Inflammatory macrophage (primary cell): Measurements from ENCODE around the gene NECTIN2.
"Not testable (repeated sequence)": the region's sequence is repeated elsewhere in the genome, so short reads cannot be mapped to it uniquely, and the experiment has no call there.

Experiments
- DNase-seq, 2 donors: peaks; one replicate each; pipeline ENCODE4 v3.0.0-alpha.2; 2020 to 2022

NECTIN2 gene

GRCh38 chr19:44911896-44912295 is 65.8 kb downstream of the NECTIN2 start:
- not testable (repeated sequence) for DNase-seq

- peak; percentile 81 to 84 for DNase-seq
These were observed 66.8 kb downstream of the NECTIN2 start for GRCh38 chr19:44912854-44913253.

- peak in 1 of 2 donors; percentile 22 for DNase-seq
These were observed 67.7 kb downstream of the NECTIN2 start for GRCh38 chr19:44913512-44914432.

- DNase-seq: peak; percentile 83 to 86
These were observed 68.5 kb downstream of the NECTIN2 start, which contains the start of gene APOC1 for GRCh38 chr19:44914433-44915206. Gene APOC1 (plus strand): TSS chr19:44914608. CDS start chr19:44914892, 284 bp downstream.

GRCh38 chr19:44924243-44924725 is 78.2 kb downstream of the NECTIN2 start:
- DNase-seq: peak in 1 of 2 donors; percentile 49

GRCh38 chr19:44925114-44925891 is 79.2 kb downstream of the NECTIN2 start:
- peak; percentile 90 to 94 for DNase-seq

GRCh38 chr19:44926245-44927077 is 80.4 kb downstream of the NECTIN2 start:
- DNase-seq: not testable (repeated sequence)

- no peak for DNase-seq
These were observed 81.6 kb downstream of the NECTIN2 start for GRCh38 chr19:44927746-44928145.

GRCh38 chr19:44930088-44930487 is 84.0 kb downstream of the NECTIN2 start:
- DNase-seq: no peak

GRCh38 chr19:44931541-44931940 is 85.4 kb downstream of the NECTIN2 start:
- DNase-seq: no peak
